HCEC 1CT (cell line): ENCODE measurements around the gene APOB.
"Not testable (repeated sequence)": the region's sequence is repeated elsewhere in the genome, so short reads cannot be mapped to it uniquely, and the experiment has no call there.

Experiments
- DNase-seq: peaks from one replicate; pipeline ENCODE4 v3.0.0-alpha.2; 2017

Gene APOB

GRCh38 chr2:21032338-21033236 is 11.3 kb downstream of the APOB start:
- no peak for DNase-seq

GRCh38 chr2:21030983-21031968 is 12.6 kb downstream of the APOB start:
- DNase-seq = no peak

- no peak for DNase-seq
Measured at GRCh38 chr2:21029519-21029918, 14.4 kb downstream of the APOB start.

GRCh38 chr2:21028951-21029350 is 14.9 kb downstream of the APOB start:
- DNase-seq = not testable (repeated sequence)

- DNase-seq = no peak
Measured at GRCh38 chr2:21028021-21028947, 15.6 kb downstream of the APOB start.

GRCh38 chr2:21026479-21027282 is 17.2 kb downstream of the APOB start:
- no peak for DNase-seq

- no peak for DNase-seq
Measured at GRCh38 chr2:21025690-21026478, 18.0 kb downstream of the APOB start.

GRCh38 chr2:21024722-21025389 is 19.0 kb downstream of the APOB start:
- no peak for DNase-seq

GRCh38 chr2:21024198-21024597 is 19.7 kb downstream of the APOB start:
- DNase-seq = no peak

- DNase-seq = no peak
Measured at GRCh38 chr2:21023419-21024181, 20.3 kb downstream of the APOB start.

- DNase-seq = no peak
Measured at GRCh38 chr2:21022792-21023367, 21.0 kb downstream of the APOB start.

GRCh38 chr2:21021430-21021829 is 22.4 kb downstream of the APOB start:
- no peak for DNase-seq

GRCh38 chr2:21020668-21021288 is 23.1 kb downstream of the APOB start:
- DNase-seq = no peak

- DNase-seq = no peak
Measured at GRCh38 chr2:21020031-21020667, 23.7 kb downstream of the APOB start.

- DNase-seq = no peak
Measured at GRCh38 chr2:21019678-21020021, 24.2 kb downstream of the APOB start.

GRCh38 chr2:21019000-21019677 is 24.7 kb downstream of the APOB start:
- no peak for DNase-seq

- no peak for DNase-seq
Measured at GRCh38 chr2:21018290-21018689, 25.6 kb downstream of the APOB start.
